HG03342 (cell line): ENCODE results near the gene PDE4B.
"Not testable (repeated sequence)": the region's sequence is repeated elsewhere in the genome, so short reads cannot be mapped to it uniquely, and the experiment has no call there.

Source experiments
- ATAC-seq: cut with Tn5 transposase; IDR thresholded peaks from one replicate; pipeline ENCODE4 v1.9.1; 2021; ENCODE audit warnings: mild to moderate bottlenecking, moderate library complexity; ENCODE audit not compliant: unreplicated experiment

PDE4B gene

DNA sequence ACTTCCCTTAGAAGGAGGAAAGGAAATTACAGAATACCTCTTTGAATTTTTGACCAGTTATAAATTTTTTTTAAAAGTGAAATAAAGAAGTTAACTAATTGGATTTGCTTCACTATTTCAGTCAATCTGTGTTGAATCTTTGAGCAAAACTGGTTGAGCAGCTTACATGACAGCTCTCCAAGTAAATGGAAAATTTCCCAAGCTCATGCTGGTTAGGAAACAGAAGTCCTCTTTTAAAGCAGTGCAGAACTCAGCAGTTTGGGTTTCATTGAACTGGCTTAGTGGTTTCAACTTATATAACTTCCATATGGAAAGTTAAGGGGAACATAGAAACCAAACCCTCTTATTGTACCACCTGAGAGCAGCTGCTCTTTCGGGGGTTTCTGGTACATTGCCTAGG, 250.5 kb downstream of the PDE4B start:
- no peak for ATAC-seq

- no peak for ATAC-seq
Observed at GRCh38 chr1:66044912-66045311, 252.2 kb downstream of the PDE4B start.

DNA sequence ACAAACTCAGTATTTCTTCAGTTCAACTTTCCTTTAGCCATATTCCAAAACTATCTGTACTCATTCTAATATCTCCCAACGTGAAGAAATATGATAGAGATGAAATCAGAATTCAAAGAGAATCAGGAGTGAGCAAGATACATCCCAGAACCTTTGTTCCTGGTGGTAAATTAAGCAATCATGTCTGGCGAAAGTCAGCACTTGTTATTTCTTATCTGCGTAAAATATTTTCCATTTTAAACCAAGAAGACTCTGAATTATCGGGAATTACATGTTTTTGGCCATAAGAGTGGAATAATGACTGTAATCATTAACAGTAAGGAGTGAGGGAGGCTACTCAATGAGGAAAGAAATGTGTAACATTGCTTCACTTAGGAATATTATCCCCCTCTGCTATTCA, 253.7 kb downstream of the PDE4B start:
- no peak for ATAC-seq

- ATAC-seq, result no peak
Observed at GRCh38 chr1:66048011-66048410, 255.3 kb downstream of the PDE4B start.

DNA sequence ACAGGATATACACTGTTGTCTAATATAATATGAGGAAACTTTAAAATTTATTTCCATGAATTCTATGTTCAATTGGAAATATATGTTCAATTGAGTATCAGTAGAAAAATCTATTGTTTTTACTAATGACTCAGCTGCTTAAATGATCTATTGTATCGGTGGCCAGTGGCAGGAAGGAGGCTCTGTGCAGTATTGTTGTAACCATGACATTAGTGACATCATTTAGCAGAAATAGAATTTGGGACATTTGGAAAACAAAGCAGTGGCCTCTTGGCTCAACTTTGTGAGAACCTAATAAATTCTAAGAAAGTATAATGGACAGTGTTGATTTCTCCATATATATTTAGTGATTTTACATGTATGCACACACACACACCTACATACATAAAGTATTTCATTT, 257.4 kb downstream of the PDE4B start:
- no peak for ATAC-seq

DNA sequence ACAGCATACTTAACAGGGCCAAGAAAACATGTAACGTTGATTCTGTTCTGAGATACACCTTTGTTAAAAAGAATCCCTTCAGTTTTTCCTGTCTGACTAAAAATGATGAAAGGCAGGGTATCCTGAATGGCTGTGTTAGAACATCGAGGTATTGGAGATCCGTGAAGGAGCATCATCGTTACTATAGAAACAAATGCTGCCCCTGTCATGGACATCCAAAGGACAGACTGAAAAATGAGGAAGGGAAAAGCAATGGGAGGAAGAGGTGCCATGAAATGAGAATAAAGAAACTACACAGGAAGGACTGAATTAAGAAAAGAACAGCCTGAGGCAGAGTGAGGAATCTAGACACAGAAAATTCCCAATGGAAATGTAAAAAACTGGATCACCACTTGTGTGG, 257.9 kb downstream of the PDE4B start:
- no peak for ATAC-seq

GRCh38 chr1:66055092-66055491, 262.4 kb downstream of the PDE4B start:
- no peak for ATAC-seq

GRCh38 chr1:66057448-66057847, 264.8 kb downstream of the PDE4B start:
- not testable (repeated sequence) for ATAC-seq

DNA sequence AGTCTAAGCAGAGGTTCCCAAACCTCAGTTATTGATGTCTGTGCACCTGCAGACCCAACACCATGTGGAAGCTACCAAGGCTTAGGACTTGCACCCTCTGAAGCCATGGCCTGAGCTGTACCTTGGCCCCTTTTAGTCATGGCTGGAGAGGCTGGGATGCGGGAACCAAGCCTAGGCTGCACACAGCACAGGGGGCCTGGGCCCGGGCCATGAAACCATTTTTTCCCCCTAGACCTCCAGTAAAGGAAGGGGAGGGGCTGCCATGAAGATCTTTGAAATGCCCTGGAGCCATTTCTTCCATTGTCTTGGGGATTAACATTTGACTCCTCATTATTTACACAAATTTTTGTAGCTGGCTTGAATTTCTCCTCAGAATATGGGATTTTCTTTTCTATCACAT, 265.9 kb downstream of the PDE4B start:
- ATAC-seq, result no peak

GRCh38 chr1:66067219-66067618, 274.5 kb downstream of the PDE4B start:
- not testable (repeated sequence) for ATAC-seq

DNA sequence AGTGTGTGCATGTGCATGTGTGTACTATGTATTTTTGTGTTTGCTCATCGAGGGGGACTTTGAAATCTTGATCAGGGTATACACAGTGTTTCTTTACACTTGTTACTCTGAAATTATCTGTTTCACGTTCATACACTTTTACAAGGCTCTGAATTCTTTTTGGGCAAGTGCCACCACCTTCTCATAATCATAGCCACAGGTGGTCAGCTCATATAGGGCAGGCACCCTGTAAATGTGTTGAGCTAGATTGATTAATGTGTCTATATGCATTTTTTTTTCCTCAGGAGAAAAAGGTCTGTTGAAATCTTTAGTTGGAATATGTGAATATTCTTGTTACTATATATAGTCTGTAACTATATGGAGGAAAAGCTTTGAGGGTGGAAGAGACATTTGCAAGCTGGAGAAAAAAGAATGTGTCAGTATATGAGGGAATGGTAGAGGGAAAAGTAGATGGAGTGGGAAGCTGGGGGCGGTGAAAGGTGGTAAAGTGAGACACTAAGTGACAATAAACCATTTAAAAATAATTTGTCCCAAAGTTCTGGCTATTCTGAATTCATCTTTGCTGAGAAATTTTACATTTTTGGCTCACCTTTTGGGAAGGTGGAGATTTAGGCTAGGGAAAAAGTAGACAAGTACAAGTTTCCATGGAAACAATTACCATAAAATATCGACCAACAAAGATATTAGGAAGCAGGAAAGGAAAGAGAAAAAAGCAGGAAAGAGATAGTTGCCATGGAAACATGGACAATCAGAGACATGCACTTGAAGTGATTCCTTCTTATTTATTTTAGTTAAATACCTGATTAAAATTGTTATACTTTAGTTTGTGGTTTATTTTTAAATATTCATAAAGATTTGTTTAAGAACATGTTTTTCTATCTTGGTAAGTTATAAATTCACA, 277.5 kb downstream of the PDE4B start:
- no peak for ATAC-seq

- ATAC-seq, result no peak
Observed at GRCh38 chr1:66073388-66073787, 280.7 kb downstream of the PDE4B start.

DNA sequence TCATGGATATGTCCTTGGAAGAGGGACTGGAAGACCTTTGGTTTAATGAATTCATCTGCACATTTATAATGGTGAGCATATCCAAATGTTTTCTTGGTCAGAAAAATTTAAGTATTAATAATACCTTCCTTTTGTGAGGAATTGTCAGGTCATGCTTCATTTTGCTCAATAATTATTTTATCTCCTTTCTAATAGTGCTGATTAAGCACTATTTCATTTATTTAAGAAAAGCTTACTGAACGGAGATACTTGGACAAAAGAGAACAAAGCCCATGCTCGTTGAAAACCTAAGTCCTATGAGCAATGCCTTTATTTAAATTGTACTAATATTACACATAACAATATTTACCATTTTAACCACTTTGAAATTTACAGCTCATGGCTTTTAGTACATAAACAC, 281.5 kb downstream of the PDE4B start:
- no peak for ATAC-seq

DNA sequence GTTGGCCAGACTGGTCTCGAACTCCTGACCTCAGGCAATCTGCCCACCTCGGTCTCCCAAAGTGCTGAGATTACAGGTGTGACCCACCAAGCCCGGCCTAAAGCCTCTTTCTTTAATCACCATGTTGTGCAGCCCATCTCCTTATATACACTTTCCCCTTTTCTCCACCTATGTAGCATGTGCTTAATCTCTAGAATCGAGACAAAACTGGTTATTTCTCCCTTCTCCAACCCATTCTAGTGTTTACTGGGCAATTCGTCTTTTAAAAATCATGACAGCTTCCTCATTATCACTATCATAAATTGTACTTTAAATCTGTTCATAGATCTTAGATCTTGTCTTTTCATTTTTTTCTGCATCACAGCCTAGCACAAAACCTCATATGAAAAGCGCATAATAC, 285.7 kb downstream of the PDE4B start:
- ATAC-seq, result no peak

- ATAC-seq, result no peak
Observed at GRCh38 chr1:66083003-66083402, 290.3 kb downstream of the PDE4B start.

DNA sequence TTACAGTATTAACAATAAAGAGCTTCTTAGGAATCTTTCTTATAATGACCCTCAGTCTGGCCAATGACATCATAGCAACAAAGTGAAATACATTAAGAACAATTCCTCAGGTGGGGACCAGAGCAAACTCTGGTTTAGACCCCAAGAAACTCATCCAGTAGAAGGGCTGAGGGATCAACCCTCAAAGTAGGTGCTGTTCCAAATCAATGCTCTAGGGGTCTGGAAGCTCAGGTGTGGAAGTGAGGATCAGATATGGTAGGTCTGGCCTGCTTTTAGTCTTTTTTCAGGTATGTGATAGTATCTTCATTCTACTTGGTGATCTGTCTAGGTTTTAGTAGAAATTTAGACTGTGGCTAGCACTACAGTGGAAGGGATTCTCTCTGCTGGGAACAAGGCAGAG, 291.7 kb downstream of the PDE4B start:
- ATAC-seq, result no peak

- no peak for ATAC-seq
Observed at GRCh38 chr1:66085600-66085999, 292.9 kb downstream of the PDE4B start.

GRCh38 chr1:66088787-66089186, 296.1 kb downstream of the PDE4B start:
- ATAC-seq, result no peak

DNA sequence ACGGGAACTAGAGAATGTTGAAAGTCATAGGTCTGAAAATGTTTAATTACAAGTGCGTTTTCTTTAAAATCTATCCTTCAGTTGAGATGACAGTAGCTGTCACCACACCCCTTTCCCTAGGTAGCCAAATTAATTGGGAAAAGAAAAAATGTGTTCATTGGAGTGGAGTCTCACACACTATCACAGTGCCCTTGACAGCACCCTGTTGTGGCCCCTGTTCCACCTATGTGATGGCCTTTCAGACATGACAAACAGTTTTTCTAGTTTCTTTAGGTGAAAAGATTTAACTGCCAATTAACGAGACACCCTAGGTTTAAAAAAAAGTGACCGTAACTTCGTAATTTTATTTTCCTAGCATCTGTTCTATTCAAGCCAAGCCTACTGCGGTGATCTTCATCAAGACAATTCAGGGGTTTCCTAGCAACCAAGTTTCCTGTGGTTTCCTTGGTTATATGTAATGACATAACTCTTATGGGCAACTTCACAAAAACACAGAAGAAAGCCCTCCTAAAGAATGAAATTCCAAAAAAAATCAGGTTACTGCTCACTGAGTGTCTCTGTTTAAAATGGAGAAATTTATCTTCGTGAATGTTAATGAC, 298.3 kb downstream of the PDE4B start:
- no peak for ATAC-seq

- no peak for ATAC-seq
Observed at GRCh38 chr1:66095190-66095589, 302.5 kb downstream of the PDE4B start.

- ATAC-seq, result not testable (repeated sequence)
Observed at GRCh38 chr1:66100959-66101358, 308.3 kb downstream of the PDE4B start.

DNA sequence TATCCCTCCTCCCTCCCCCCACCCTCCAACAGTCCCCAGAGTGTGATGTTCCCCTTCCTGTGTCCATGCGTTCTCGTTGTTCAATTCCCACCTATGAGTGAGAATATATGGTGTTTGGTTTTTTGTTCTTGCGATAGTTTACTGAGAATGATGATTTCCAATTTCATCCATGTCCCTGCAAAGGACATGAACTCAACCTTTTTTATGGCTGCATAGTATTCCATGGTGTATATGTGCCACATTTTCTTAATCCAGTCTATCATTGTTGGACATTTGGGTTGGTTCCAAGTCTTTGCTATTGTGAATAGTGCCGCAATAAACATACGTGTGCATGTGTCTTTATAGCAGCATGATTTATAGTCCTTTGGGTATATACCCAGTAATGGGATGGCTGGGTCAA, 311.4 kb downstream of the PDE4B start:
- ATAC-seq, result not testable (repeated sequence)
